Panc1 (cell line): ENCODE measurements around the gene CLRN3. TPM values are rescaled to one million over a fixed set of nuclear protein-coding genes. Genes with fewer than 3 reads are reported as not detected.

Source experiments
- ATAC-seq: fragments of 200-7000 bp; cut with Tn5 transposase; 2 replicates; pipeline ENCODE4 v1.9.1; 2020; ENCODE audit warnings: mild to moderate bottlenecking, moderate library complexity
- BruUV-seq: library from RNA; stranded (reverse); fragments of 400-500 nt; replicated peaks from 2 replicates; lab custom pipeline; 2021; lab: Mats Ljungman, UMichigan
- CTCF ChIA-PET: fragments of 300-600 bp; sonication (Branson Sonifier 250); formaldehyde crosslinking; loops from one replicate; lab custom pipeline; 2022; ENCODE audit warnings: antibody characterized with exemption; lab: Charles Lee
- POLR2A ChIA-PET: fragments of 300-600 bp; sonication (Branson Sonifier 250); formaldehyde crosslinking; loops from one replicate; lab custom pipeline; 2022; ENCODE audit warnings: antibody characterized with exemption; lab: Charles Lee
- DNase-seq: peaks from one replicate; pipeline ENCODE4 v3.0.0-alpha.2; 2010; ENCODE audit warnings: low read depth, low spot score
- H3K27ac ChIP-seq: 2 replicates; pipeline ENCODE4 v1.5.1; 2011; ENCODE audit warnings: mild to moderate bottlenecking, low read length, inconsistent platforms
- H3K27me3 ChIP-seq: fragments of 200-500 bp; sonication (Bioruptor generic); 2 replicates; pipeline ENCODE4 v1.6.0; 2014; ENCODE audit warnings: low read length, inconsistent platforms; ENCODE audit not compliant: control insufficient read depth, insufficient read depth
- H3K36me3 ChIP-seq: fragments of 200-500 bp; sonication (Bioruptor generic); 2 replicates; pipeline ENCODE4 v1.5.1; 2014; ENCODE audit warnings: inconsistent platforms, mild to moderate bottlenecking, low read length, moderate library complexity; ENCODE audit not compliant: control insufficient read depth, insufficient read depth
- H3K4me1 ChIP-seq: 2 replicates; pipeline ENCODE4 v1.5.1; 2011; ENCODE audit warnings: inconsistent platforms, mild to moderate bottlenecking, low read length, moderate library complexity; ENCODE audit not compliant: control insufficient read depth, insufficient read depth
- H3K4me3 ChIP-seq, 2 experiments: 2 replicates each; pipeline ENCODE4 v1.5.1; 2011 to 2012; ENCODE audit warnings: low read depth in 2 of 2, low read length in 2 of 2, mild to moderate bottlenecking in 2 of 2, inconsistent platforms in 1 of 2, moderate library complexity in 1 of 2
- H3K9me3 ChIP-seq: fragments of 200-500 bp; sonication (Bioruptor generic); 2 replicates; pipeline ENCODE4 v1.5.1; 2014; ENCODE audit warnings: low read depth, mild to moderate bottlenecking, inconsistent platforms, low read length, moderate library complexity; ENCODE audit not compliant: control insufficient read depth, insufficient read depth
- POLR2AphosphoS5 ChIP-seq: IDR thresholded peaks from 2 replicates; pipeline ENCODE4 v1.6.1; 2012; ENCODE audit warnings: mild to moderate bottlenecking, low read depth, low read length, moderate library complexity
- REST ChIP-seq, 2 experiments: IDR thresholded peaks; 2 replicates each; pipeline ENCODE4 v1.6.1; 2011 to 2012; ENCODE audit warnings: low read depth in 2 of 2, control low read depth in 1 of 2, low read length in 1 of 2, mild to moderate bottlenecking in 1 of 2, moderate library complexity in 1 of 2; ENCODE audit not compliant: insufficient read depth in 1 of 2
- SIN3A ChIP-seq: IDR thresholded peaks from 2 replicates; pipeline ENCODE4 v1.6.1; 2012; ENCODE audit warnings: low read depth, mild to moderate bottlenecking, low read length, moderate library complexity, borderline replicate concordance; ENCODE audit not compliant: insufficient read depth
- TCF7L2 ChIP-seq: IDR thresholded peaks from 2 replicates; pipeline ENCODE4 v1.6.1; 2011; ENCODE audit warnings: mild to moderate bottlenecking, low read depth, low read length, inconsistent platforms
- in situ Hi-C: cut with HindIII; loops from 2 replicates; pipeline ENCODE4 v1.10.0; 2016; ENCODE audit warnings: low sequenced_read_pairs, low pct_unique_long_range_greater_than_20kb
- intact Hi-C: fragments of 100-400 bp; cut with micrococcal nuclease; formaldehyde crosslinking; loops from one replicate; pipeline ENCODE4 v1.10.0; 2022; ENCODE audit not compliant: unreplicated experiment
- total RNA-seq: library from RNA; stranded (reverse); gene quantifications from one replicate; pipeline ENCODE4 v1.2.1, GENCODE V29; 2021; ENCODE audit not compliant: unreplicated experiment
- TF ChIP-seq, protein P1 (sequence below): fragments of 450-650 bp; IDR thresholded peaks from 2 replicates; pipeline ENCODE4 v1.5.1; 2017; ENCODE audit warnings: mild to moderate bottlenecking

Gene CLRN3
- total RNA-seq, 1 experiment from 2014 or later, result not detected

DNA sequence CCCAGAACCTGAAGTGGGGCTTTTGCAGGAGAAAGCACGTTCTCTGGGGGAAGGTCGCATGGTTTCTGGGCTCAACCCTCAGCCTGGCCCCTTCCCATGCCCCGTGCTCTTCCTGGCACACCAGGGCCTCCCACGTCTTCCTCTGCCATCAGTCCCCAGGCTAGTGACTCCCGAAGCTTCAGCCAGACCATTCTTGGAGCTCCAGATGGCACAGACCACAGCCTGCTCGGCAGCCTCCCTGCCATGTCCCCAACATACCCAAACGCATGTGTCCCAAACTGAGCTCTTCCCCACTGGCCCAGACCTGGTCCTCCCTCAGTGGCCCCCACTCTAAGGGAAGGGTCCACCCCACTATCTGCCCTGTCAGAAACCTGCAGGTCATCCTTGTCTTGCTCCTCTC is 47.0 kb downstream of the CLRN3 start:
- POLR2A ChIA-PET, result no interaction called here
- ATAC-seq (no peak), DNase-seq (no peak)
- Histone ChIP-seq H3K27me3 (peaks cover 23% of the 10 kb centered on the region), H3K4me3 (no peak overlapping the region), H3K9me3 (no peaks in the 10 kb centered on the region), H3K27ac (no peak overlapping the region), H3K4me1 (no peaks in the 10 kb centered on the region), H3K36me3 (no peaks in the 10 kb centered on the region)
- in situ Hi-C loops, result no loop called here
- intact Hi-C loops, result no loop called here
- no TSS peak for BruUV-seq
- TF ChIP-seq, protein P1, sequence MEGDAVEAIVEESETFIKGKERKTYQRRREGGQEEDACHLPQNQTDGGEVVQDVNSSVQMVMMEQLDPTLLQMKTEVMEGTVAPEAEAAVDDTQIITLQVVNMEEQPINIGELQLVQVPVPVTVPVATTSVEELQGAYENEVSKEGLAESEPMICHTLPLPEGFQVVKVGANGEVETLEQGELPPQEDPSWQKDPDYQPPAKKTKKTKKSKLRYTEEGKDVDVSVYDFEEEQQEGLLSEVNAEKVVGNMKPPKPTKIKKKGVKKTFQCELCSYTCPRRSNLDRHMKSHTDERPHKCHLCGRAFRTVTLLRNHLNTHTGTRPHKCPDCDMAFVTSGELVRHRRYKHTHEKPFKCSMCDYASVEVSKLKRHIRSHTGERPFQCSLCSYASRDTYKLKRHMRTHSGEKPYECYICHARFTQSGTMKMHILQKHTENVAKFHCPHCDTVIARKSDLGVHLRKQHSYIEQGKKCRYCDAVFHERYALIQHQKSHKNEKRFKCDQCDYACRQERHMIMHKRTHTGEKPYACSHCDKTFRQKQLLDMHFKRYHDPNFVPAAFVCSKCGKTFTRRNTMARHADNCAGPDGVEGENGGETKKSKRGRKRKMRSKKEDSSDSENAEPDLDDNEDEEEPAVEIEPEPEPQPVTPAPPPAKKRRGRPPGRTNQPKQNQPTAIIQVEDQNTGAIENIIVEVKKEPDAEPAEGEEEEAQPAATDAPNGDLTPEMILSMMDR, result no peak
- TF ChIP-seq SIN3A, result no peak
- no peak for TF ChIP-seq REST (IDR thresholded peaks at IDR 0.05; ENCODE audit: insufficient read depth in 1 of 2, low read depth in 2 of 2, low read length in 1 of 2)
- no peak for TF ChIP-seq TCF7L2
- no peak for TF ChIP-seq POLR2AphosphoS5
- CTCF ChIA-PET, result no interaction called here

GRCh38 chr10:127840884-127841283 is 51.9 kb downstream of the CLRN3 start:
- BruUV-seq, result no TSS peak
- Histone ChIP-seq H3K9me3 (no peaks in the 10 kb centered on the region), H3K4me1 (no peaks in the 10 kb centered on the region), H3K4me3 (no peak overlapping the region), H3K27ac (no peak overlapping the region), H3K27me3 (peaks cover 11% of the 10 kb centered on the region; the same call in 1 of the 2 replicates), H3K36me3 (no peaks in the 10 kb centered on the region)
- TF ChIP-seq TCF7L2, result no peak
- TF ChIP-seq POLR2AphosphoS5, result no peak
- no peak for TF ChIP-seq REST (IDR thresholded peaks at IDR 0.05; ENCODE audit: insufficient read depth in 1 of 2, low read depth in 2 of 2, low read length in 1 of 2)
- TF ChIP-seq, protein P1, result no peak
- TF ChIP-seq SIN3A, result no peak
- no peak for ATAC-seq
- DNase-seq, result no peak
- POLR2A ChIA-PET, result no interaction called here
- intact Hi-C loops (no loop called here), in situ Hi-C loops (no loop called here)
- CTCF ChIA-PET, result no interaction called here
